ENCODE data around the gene NUBP2. TPM values are rescaled to one million over a fixed set of nuclear protein-coding genes. Genes with fewer than 3 reads are reported as not detected.

Gene NUBP2
- total RNA-seq, 1 experiment from 2014 or later, result 69.4 TPM

- H3K27me3 ChIP-seq (ENCODE audit: insufficient read depth, low read length), result no peaks in the 10 kb centered on the region
- H4K5ac ChIP-seq (ENCODE audit: insufficient read length, low read depth, low read length), result no peak overlapping the region
- H3K4me1 ChIP-seq (ENCODE audit: insufficient read depth, low read length), result no peaks in the 10 kb centered on the region; the same call in 1 of the 2 replicates
- H2BK20ac ChIP-seq (ENCODE audit: low read depth, low read length, poor library complexity, severe bottlenecking), result no peak overlapping the region
- H3K18ac ChIP-seq (ENCODE audit: insufficient read length, low read depth, low read length), result no peak overlapping the region
- no peak overlapping the region for H3K9ac ChIP-seq (ENCODE audit: extremely low read depth, insufficient read length, low read length)
- H4K91ac ChIP-seq (ENCODE audit: insufficient read length, low read depth, low read length), result no peak overlapping the region
- peak overlapping the region in 1 of 3 experiments; percentile 12; a peak in 1 of 7 replicates for H3K27ac Mint-ChIP-seq
- peaks cover 7 to 14% of the 10 kb centered on the region in 2 experiments for H3K4me1 Mint-ChIP-seq
- TF ChIP-seq, protein P1, sequence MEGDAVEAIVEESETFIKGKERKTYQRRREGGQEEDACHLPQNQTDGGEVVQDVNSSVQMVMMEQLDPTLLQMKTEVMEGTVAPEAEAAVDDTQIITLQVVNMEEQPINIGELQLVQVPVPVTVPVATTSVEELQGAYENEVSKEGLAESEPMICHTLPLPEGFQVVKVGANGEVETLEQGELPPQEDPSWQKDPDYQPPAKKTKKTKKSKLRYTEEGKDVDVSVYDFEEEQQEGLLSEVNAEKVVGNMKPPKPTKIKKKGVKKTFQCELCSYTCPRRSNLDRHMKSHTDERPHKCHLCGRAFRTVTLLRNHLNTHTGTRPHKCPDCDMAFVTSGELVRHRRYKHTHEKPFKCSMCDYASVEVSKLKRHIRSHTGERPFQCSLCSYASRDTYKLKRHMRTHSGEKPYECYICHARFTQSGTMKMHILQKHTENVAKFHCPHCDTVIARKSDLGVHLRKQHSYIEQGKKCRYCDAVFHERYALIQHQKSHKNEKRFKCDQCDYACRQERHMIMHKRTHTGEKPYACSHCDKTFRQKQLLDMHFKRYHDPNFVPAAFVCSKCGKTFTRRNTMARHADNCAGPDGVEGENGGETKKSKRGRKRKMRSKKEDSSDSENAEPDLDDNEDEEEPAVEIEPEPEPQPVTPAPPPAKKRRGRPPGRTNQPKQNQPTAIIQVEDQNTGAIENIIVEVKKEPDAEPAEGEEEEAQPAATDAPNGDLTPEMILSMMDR (conservative IDR thresholded peaks at IDR 0.05), result no peak
- H3K4me2 ChIP-seq (ENCODE audit: insufficient read depth, insufficient read length, low read length), result no peak overlapping the region
- no peak overlapping the region for H2BK12ac ChIP-seq (ENCODE audit: insufficient read length, low read depth, low read length)
- peaks cover 3% of the 10 kb centered on the region for H3K79me1 ChIP-seq (ENCODE audit: insufficient read depth, low read depth, low read length, poor library complexity, severe bottlenecking)
- H3K23me2 ChIP-seq (ENCODE audit: insufficient read length, low read depth, low read length, poor library complexity, severe bottlenecking), result peaks cover 5% of the 10 kb centered on the region
- H3K27me3 Mint-ChIP-seq (ENCODE audit: low read depth), result peaks cover 2% of the 10 kb centered on the region; the same call in 1 of the 2 replicates
- H3K9me3 ChIP-seq (ENCODE audit: control insufficient read depth, low read depth, low read length), result no peaks in the 10 kb centered on the region
- H3K27ac ChIP-seq (ENCODE audit: insufficient read length, low read depth, low read length), result no peak overlapping the region
- peaks cover 3% of the 10 kb centered on the region; the same call in 1 of the 2 replicates for H3K79me2 ChIP-seq (ENCODE audit: insufficient read depth, low read length)
- H2BK15ac ChIP-seq (ENCODE audit: low read depth, low read length), result no peak overlapping the region
- H3K4me3 Mint-ChIP-seq, result no peak overlapping the region
- H2AK5ac ChIP-seq (ENCODE audit: insufficient read length, low read length), result no peak overlapping the region
- DNase-seq, result no peak
- H4K20me1 ChIP-seq (ENCODE audit: control insufficient read depth, insufficient read depth, insufficient read length), result no peaks in the 10 kb centered on the region
- no peak overlapping the region for H3K56ac ChIP-seq (ENCODE audit: insufficient read length, low read depth, low read length)
- H3K14ac ChIP-seq (ENCODE audit: insufficient read depth, low read length), result no peak overlapping the region
- H2BK5ac ChIP-seq (ENCODE audit: insufficient read length, low read length), result no peak overlapping the region
- peaks cover 0 to 42% (median 8%) of the 10 kb centered on the region in 3 experiments; a peak in 4 of 7 replicates for H3K36me3 Mint-ChIP-seq (ENCODE audit: insufficient read depth in 1 of 3, low read depth in 3 of 3)
- H2AFZ ChIP-seq (ENCODE audit: low read length), result no peak overlapping the region
- no CpG with 5 or more reads among the region's 8 CpGs for WGBS (ENCODE audit: extremely low coverage, insufficient read length, low lambda C conversion rate)
- H3K9me3 Mint-ChIP-seq, result no peaks in the 10 kb centered on the region
- H2BK120ac ChIP-seq (ENCODE audit: low read depth, low read length, poor library complexity, severe bottlenecking), result no peak overlapping the region
- H3K4ac ChIP-seq (ENCODE audit: low read depth, low read length), result no peak overlapping the region
- no peak overlapping the region for H3T11ph ChIP-seq (ENCODE audit: low read length)
- no peak overlapping the region for H3K23ac ChIP-seq (ENCODE audit: insufficient read length, low read depth, low read length)
- no peak overlapping the region for H4K8ac ChIP-seq (replicated peaks; ENCODE audit: insufficient read length, low read depth, low read length)
Observed at GRCh38 chr16:1779234-1779701, 3.5 kb upstream of the NUBP2 start.

Data from H9 (cell line).